Stomach (tissue), 9 donors: Measurements from ENCODE around the gene NCKAP5L. TPM values are rescaled to one million over a fixed set of nuclear protein-coding genes. Genes with fewer than 3 reads are reported as not detected.

Experiments used
- DNase-seq, 2 donors: peaks; one replicate each; pipeline versions ENCODE4 v3.0.0 to v3.0.0-alpha.2; 2013 to 2019
- H3K27ac ChIP-seq, 5 donors: fragments of 200-600 bp in 4 of 5; sonication (generic) in 4 of 5; one replicate each; pipeline ENCODE4 v1.5.1; 2013 to 2019; ENCODE audit warnings: mild to moderate bottlenecking in 1 of 5, moderate library complexity in 1 of 5
- H3K27me3 ChIP-seq, 3 donors: fragments of 200-600 bp; sonication (generic); one replicate each; pipeline ENCODE4 v1.5.1; 2017 to 2019; ENCODE audit warnings: mixed run types in 1 of 3
- H3K36me3 ChIP-seq, 4 donors: fragments of 200-600 bp; sonication (generic); 1 replicate in 3 of 4; 2 replicates in 1 of 4; pipeline ENCODE4 v1.5.1; 2016 to 2019
- H3K4me1 ChIP-seq, 4 donors: fragments of 200-600 bp; sonication (generic); one replicate each; pipeline ENCODE4 v1.5.1; 2016 to 2019
- H3K4me3 ChIP-seq, 4 donors: fragments of 200-600 bp; sonication (generic) in 3 of 4; one replicate each; pipeline ENCODE4 v1.5.1; 2016 to 2019; ENCODE audit warnings: mild to moderate bottlenecking in 1 of 4
- H3K9me3 ChIP-seq, 4 donors: fragments of 200-600 bp; sonication (generic); one replicate each; pipeline ENCODE4 v1.5.1; 2016 to 2019
- EP300 ChIP-seq: sonication (generic); formaldehyde crosslinking; IDR thresholded peaks from one replicate; pipeline ENCODE4 v1.6.1; 2017; ENCODE audit warnings: antibody characterized with exemption
- POLR2A ChIP-seq, 4 donors: fragments of 450-650 bp; IDR thresholded peaks; one replicate each; pipeline ENCODE4 v1.6.1; 2016; ENCODE audit warnings: antibody characterized with exemption in 4 of 4, control low read depth in 2 of 4, mild to moderate bottlenecking in 1 of 4, moderate library complexity in 1 of 4
- POLR2AphosphoS5 ChIP-seq, 3 donors: sonication (generic); formaldehyde crosslinking; IDR thresholded peaks; one replicate each; pipeline ENCODE4 v1.6.1; 2016; ENCODE audit warnings: antibody characterized with exemption in 3 of 3
- WGBS, 5 donors: extraction: QIAGEN DNeasy Blood & Tissue Kit in 3 of 5; methylation state at CpG; one replicate each; pipeline versions ENCODE4 v1.1.5 to v1.1.7; 2013 to 2018; 5-methylcytosine and 5-hydroxymethylcytosine counted together
- intact Hi-C: fragments of 100-400 bp; cut with DNase I; formaldehyde crosslinking; loops from one replicate; pipeline ENCODE4 v1.15.1; 2023; ENCODE audit warnings: low total_unique reads
- polyA plus RNA-seq, 3 donors: library from polyadenylated mRNA; stranded (reverse); fragments of 200-250 nt; gene quantifications; one replicate each; pipeline ENCODE4 v1.2.3, GENCODE V29; 2013
- total RNA-seq, 5 donors: library from RNA; depleted of rRNA; stranded (reverse); fragments of >200 nt; gene quantifications; one replicate each; pipeline versions ENCODE4 v1.1.0 to v1.2.3, GENCODE V29; 2014 to 2016
- TF ChIP-seq, protein P1 (sequence below), 7 experiments: fragments of 450-650 bp in 4 of 7; fragments of 200-600 bp in 3 of 7; sonication (generic) in 3 of 7; IDR thresholded peaks; one replicate each; pipeline ENCODE4 v1.5.1; 2016 to 2019; ENCODE audit warnings: antibody characterized with exemption in 7 of 7, control low read depth in 2 of 7, mild to moderate bottlenecking in 1 of 7
- donor health status: healthy with polysubstance abuse.
- donor health status: Bipolar disorder and iron deficiency.
- donor health status: healthy.

The NCKAP5L gene
- total and polyA plus RNA-seq, 8 donors = 3.5 to 16.5 (median 7.0) TPM

DNA sequence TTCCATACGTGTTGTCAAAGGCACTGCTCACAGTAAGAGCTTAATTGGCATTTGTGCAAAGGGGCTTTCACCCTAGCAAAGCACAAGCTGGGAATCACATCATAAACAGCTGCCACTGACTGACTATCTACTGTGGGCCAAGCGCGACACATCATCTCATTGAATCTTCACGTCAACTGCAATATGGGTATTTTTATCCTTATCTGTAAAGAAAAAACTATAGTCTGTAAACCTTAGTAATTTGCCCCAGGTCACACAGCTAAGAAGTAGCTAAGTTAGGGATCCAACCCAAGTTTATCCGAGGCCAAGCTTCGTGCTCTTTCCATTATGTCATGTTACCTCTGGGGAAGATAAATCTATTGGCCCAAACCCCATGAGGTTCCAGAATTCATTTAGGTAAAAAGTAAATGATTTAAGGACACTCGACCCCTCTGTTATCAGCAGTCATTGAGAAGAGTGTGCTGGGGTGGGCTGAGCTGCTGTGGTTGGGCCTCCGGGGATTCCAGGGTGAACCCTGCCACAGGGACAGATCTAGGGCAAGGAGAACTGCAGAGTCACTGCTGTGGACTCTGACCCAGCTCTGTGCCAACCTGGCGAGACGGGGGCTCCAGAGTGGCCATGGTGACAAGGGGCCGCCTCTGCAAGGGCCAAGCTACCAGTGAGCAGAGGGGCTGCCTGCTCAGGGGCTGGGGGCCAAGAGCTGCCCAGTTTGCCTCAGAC lies 27.6 kb downstream of the NCKAP5L start:
- no peaks in the 10 kb centered on the region for H3K4me1 ChIP-seq

DNA sequence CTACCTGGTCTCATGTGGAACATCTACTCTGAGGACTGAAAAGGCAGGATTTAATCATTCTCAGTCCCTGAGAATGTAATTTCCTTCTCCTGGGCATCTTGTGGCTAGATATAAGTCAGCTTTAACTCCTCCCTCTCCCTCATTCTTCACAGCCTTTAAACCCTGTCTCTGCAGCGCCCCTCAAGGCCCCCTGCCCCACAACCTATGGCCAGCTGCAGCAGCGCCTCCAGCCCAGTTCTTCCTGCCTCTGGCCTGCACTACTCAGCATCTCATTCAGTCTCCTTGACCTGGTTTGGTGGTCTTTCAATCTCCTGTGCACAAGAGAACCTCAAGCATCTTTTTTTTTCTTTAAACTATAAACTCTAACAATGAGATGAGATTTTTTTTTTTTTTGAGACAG lies 29.3 kb downstream of the NCKAP5L start:
- 80 to 91% (median 88%) methylated on average over 2 of the region's 2 CpGs for WGBS, 5 donors
- intact Hi-C loops = no loop called here

More for the DNA sequence above, 27.6 kb downstream of the NCKAP5L start:
- intact Hi-C loops = no loop called here
- H3K9me3 ChIP-seq = no peaks in the 10 kb centered on the region
- TF ChIP-seq, protein P1, sequence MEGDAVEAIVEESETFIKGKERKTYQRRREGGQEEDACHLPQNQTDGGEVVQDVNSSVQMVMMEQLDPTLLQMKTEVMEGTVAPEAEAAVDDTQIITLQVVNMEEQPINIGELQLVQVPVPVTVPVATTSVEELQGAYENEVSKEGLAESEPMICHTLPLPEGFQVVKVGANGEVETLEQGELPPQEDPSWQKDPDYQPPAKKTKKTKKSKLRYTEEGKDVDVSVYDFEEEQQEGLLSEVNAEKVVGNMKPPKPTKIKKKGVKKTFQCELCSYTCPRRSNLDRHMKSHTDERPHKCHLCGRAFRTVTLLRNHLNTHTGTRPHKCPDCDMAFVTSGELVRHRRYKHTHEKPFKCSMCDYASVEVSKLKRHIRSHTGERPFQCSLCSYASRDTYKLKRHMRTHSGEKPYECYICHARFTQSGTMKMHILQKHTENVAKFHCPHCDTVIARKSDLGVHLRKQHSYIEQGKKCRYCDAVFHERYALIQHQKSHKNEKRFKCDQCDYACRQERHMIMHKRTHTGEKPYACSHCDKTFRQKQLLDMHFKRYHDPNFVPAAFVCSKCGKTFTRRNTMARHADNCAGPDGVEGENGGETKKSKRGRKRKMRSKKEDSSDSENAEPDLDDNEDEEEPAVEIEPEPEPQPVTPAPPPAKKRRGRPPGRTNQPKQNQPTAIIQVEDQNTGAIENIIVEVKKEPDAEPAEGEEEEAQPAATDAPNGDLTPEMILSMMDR (IDR thresholded peaks at IDR 0.05) = no peak
- TF ChIP-seq POLR2A (IDR thresholded peaks at IDR 0.05) (no peak), EP300 (no peak), POLR2AphosphoS5 (IDR thresholded peaks at IDR 0.05) (no peak)
- H3K4me3 ChIP-seq = no peak overlapping the region
- 76 to 87% (median 81%) methylated on average over 9 to 11 of the region's 11 CpGs for WGBS, 5 donors
- H3K27ac ChIP-seq = no peak overlapping the region
- no peak for DNase-seq
- no peaks in the 10 kb centered on the region for H3K27me3 ChIP-seq
- H3K36me3 ChIP-seq = peaks cover 41 to 100% (median 99%) of the 10 kb centered on the region in 4 donors

DNA sequence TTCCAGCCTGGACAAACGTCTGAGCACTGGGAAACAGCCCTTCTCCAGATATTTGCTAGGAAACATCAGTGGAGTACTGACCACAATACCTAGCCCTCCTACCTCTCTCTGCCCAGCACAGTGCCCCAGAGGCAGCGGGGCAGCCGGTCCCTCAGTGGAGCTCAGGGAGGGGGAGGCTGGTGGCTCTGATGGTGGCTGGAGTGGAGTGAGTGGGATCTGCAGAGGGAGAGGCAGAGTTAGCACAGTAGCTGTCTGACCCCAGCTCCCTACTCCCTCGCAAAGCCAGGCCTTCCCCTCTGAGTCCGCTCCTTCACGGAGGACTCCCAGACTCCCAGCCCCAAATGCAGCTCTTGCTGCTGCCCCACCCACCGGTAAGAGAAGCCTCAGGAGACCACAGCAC lies 30.0 kb downstream of the NCKAP5L start:
- Histone ChIP-seq H3K36me3 (peaks cover 35 to 97% (median 90%) of the 10 kb centered on the region in 4 donors), H3K4me3 (no peak overlapping the region), H3K9me3 (no peaks in the 10 kb centered on the region), H3K4me1 (no peaks in the 10 kb centered on the region), H3K27ac (no peak overlapping the region), H3K27me3 (no peaks in the 10 kb centered on the region)
- intact Hi-C loops = no loop called here
- 72 to 91% (median 88%) methylated on average over 5 to 7 of the region's 7 CpGs for WGBS, 5 donors
- DNase-seq = no peak
- TF ChIP-seq EP300 = no peak
- no peak for TF ChIP-seq POLR2A (IDR thresholded peaks at IDR 0.05)

More for the DNA sequence above, 29.3 kb downstream of the NCKAP5L start:
- Histone ChIP-seq H3K4me3 (no peak overlapping the region), H3K36me3 (peaks cover 35 to 97% (median 92%) of the 10 kb centered on the region in 4 donors), H3K9me3 (no peaks in the 10 kb centered on the region), H3K27ac (no peak overlapping the region), H3K4me1 (no peaks in the 10 kb centered on the region), H3K27me3 (no peaks in the 10 kb centered on the region)
- DNase-seq = no peak
- no peak for TF ChIP-seq EP300
- TF ChIP-seq POLR2A (IDR thresholded peaks at IDR 0.05) = no peak
- TF ChIP-seq, protein P1 (IDR thresholded peaks at IDR 0.05) = no peak
- TF ChIP-seq POLR2AphosphoS5 (IDR thresholded peaks at IDR 0.05) = no peak

DNA sequence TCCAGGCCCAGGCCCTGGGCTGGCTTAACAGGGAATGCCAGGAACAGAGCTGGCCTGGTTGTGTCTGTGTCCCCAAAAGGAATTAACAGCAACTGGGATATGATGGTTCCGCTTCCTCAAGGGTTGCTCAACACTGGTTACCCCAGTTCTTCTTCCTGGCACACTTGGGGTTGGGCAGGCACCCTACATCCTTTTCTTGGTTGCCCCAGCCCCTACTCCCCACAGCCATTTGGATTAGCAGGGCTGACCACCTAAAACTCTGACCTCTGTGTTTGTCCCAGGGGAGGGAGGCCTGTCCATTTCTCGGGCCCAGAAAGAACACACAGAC lies 30.8 kb downstream of the NCKAP5L start:
- peaks cover 26 to 97% (median 88%) of the 10 kb centered on the region in 4 donors for H3K36me3 ChIP-seq
- no peak overlapping the region for H3K27ac ChIP-seq

More for the DNA sequence above, 30.8 kb downstream of the NCKAP5L start:
- Histone ChIP-seq H3K9me3 (no peaks in the 10 kb centered on the region), H3K27me3 (no peaks in the 10 kb centered on the region), H3K4me3 (no peak overlapping the region), H3K4me1 (no peaks in the 10 kb centered on the region)
- TF ChIP-seq POLR2AphosphoS5 (IDR thresholded peaks at IDR 0.05) (no peak), POLR2A (IDR thresholded peaks at IDR 0.05) (no peak), EP300 (no peak)
- TF ChIP-seq, protein P1 (IDR thresholded peaks at IDR 0.05) = no peak
- intact Hi-C loops = no loop called here
- DNase-seq = no peak
- 67 to 93% (median 81%) methylated on average over 1 to 2 of the region's 2 CpGs for WGBS, 5 donors
